HEK293T (cell line): ENCODE measurements around the gene RPL10A.

Experiments
- CTCF ChIA-PET: fragments of 350-600 bp; formaldehyde crosslinking; extraction: SDS; loops from one replicate; lab custom pipeline; 2021; ENCODE audit warnings: antibody characterized with exemption, inconsistent platforms; lab: Yijun Ruan, JAX
- POLR2A ChIA-PET: fragments of 350-600 bp; formaldehyde crosslinking; extraction: SDS; loops from one replicate; lab custom pipeline; 2020; ENCODE audit warnings: antibody characterized with exemption, inconsistent platforms; lab: Yijun Ruan, JAX
- DNase-seq: peaks from one replicate; pipeline ENCODE4 v3.0.0; 2012; ENCODE audit warnings: mixed read lengths; ENCODE audit errors: extremely low spot score
- ARNT ChIP-seq: fragments of 450-650 bp; IDR thresholded peaks from 2 replicates; pipeline ENCODE4 v1.6.1; 2017; ENCODE audit warnings: mild to moderate bottlenecking
- BHLHE40 ChIP-seq: fragments of 450-650 bp; IDR thresholded peaks from 2 replicates; pipeline ENCODE4 v1.6.1; 2016; ENCODE audit warnings: mild to moderate bottlenecking, moderate library complexity, borderline replicate concordance
- CTBP1 ChIP-seq: fragments of 450-650 bp; IDR thresholded peaks from 2 replicates; pipeline ENCODE4 v1.6.1; 2016; ENCODE audit warnings: borderline replicate concordance
- ELF4 ChIP-seq: fragments of 450-650 bp; IDR thresholded peaks from 2 replicates; pipeline ENCODE4 v1.6.1; 2017; ENCODE audit warnings: antibody characterized with exemption
- FOXA1 ChIP-seq: fragments of 450-650 bp; IDR thresholded peaks from 2 replicates; pipeline ENCODE4 v1.6.1; 2016; ENCODE audit warnings: mild to moderate bottlenecking
- FOXK2 ChIP-seq: fragments of 450-650 bp; IDR thresholded peaks from 2 replicates; pipeline ENCODE4 v1.6.1; 2016; ENCODE audit warnings: mild to moderate bottlenecking
- FOXM1 ChIP-seq: fragments of 450-650 bp; IDR thresholded peaks from 2 replicates; pipeline ENCODE4 v1.6.1; 2017; ENCODE audit warnings: mild to moderate bottlenecking, borderline replicate concordance
- HDGF ChIP-seq: fragments of 450-650 bp; IDR thresholded peaks from 2 replicates; pipeline ENCODE4 v1.6.1; 2017; ENCODE audit warnings: antibody characterized with exemption, borderline replicate concordance
- L3MBTL2 ChIP-seq: fragments of 450-650 bp; conservative IDR thresholded peaks from 2 replicates; pipeline ENCODE4 v1.6.1; 2016; ENCODE audit warnings: mild to moderate bottlenecking
- LEF1 ChIP-seq: fragments of 450-650 bp; IDR thresholded peaks from 2 replicates; pipeline ENCODE4 v1.6.1; 2017; ENCODE audit warnings: mild to moderate bottlenecking, borderline replicate concordance
- NFRKB ChIP-seq: fragments of 450-650 bp; IDR thresholded peaks from 2 replicates; pipeline ENCODE4 v1.6.1; 2016; ENCODE audit warnings: mild to moderate bottlenecking, moderate library complexity
- PKNOX1 ChIP-seq: fragments of 450-650 bp; IDR thresholded peaks from 2 replicates; pipeline ENCODE4 v1.6.1; 2016
- SP1 ChIP-seq: fragments of 450-650 bp; IDR thresholded peaks from 2 replicates; pipeline ENCODE4 v1.6.1; 2017
- SUZ12 ChIP-seq: fragments of 450-650 bp; IDR thresholded peaks from 2 replicates; pipeline ENCODE4 v1.6.1; 2016; ENCODE audit warnings: mild to moderate bottlenecking
- TARDBP ChIP-seq: fragments of 450-650 bp; IDR thresholded peaks from 2 replicates; pipeline ENCODE4 v1.6.1; 2016
- ZNF384 ChIP-seq: fragments of 450-650 bp; IDR thresholded peaks from 2 replicates; pipeline ENCODE4 v1.6.1; 2016

The RPL10A gene

GRCh38 chr6:35474942-35475570 is 6.9 kb downstream of the RPL10A start:
- DNase-seq, result no peak
- CTCF ChIA-PET, result no interaction called here
- TF ChIP-seq NFRKB (no peak), SP1 (no peak), ZNF384 (no peak), ARNT (no peak), CTBP1 (no peak), HDGF (no peak), FOXM1 (no peak), TARDBP (no peak), ELF4 (no peak), L3MBTL2 (no peak), PKNOX1 (no peak), LEF1 (no peak), FOXK2 (no peak), SUZ12 (no peak), BHLHE40 (no peak), FOXA1 (no peak)
- POLR2A ChIA-PET, result interaction anchor here (0.7 kb wide), 1 partner anchor 9 kb away, joined by 3 read pairs; no protein-coding TSS in a partner anchor

DNA sequence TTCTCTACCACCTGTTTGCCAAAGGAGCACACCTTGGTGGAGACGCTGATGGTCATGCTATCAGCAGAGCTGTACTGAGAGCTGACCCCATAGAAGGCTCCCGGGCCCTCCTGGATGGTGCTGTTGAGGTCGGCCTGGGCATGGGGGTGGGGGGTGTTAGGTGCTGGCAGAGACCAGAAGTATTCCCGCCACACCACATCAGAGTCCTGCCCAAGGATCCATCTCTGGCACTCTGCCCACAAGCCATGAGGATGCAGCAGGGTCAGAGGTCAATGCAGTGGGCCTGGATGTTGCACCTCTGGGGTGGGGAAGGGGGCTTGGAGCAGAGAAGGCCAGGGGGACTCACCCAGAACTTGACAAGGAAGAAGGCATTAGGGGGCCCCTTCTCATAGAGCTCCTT is 7.4 kb downstream of the RPL10A start:
- no peak for DNase-seq
- ChIA-PET CTCF (no interaction called here), POLR2A (no interaction called here)
- TF ChIP-seq L3MBTL2, result no peak
- no peak for TF ChIP-seq FOXM1
- TF ChIP-seq ZNF384, result no peak
- TF ChIP-seq SP1, result no peak
- no peak for TF ChIP-seq TARDBP
- no peak for TF ChIP-seq ARNT
- no peak for TF ChIP-seq BHLHE40
- TF ChIP-seq CTBP1, result no peak
- TF ChIP-seq NFRKB, result no peak
- no peak for TF ChIP-seq SUZ12
- TF ChIP-seq ELF4, result no peak
- TF ChIP-seq FOXK2, result no peak
- no peak for TF ChIP-seq PKNOX1

DNA sequence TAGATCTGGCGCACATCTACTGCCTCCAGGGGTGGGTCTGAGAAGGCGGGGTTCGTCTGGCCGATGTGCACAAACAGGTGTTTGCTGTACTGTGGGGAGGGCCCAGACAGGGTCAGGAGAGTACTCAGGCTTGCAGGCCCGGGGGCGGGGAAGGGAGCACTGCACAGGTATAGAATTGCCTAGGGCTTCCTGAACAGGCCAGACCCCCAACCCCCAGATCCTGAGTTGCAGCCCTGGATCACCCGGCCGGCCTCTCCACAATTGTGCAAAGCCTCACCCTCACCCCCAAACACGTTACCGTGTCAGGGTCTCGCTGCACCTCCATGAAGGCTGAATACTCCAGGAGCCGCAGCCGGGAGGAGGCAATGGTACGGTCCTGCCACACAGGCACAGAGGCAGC is 7.8 kb downstream of the RPL10A start:
- TF ChIP-seq FOXM1, result no peak
- no peak for TF ChIP-seq TARDBP
- TF ChIP-seq FOXK2, result no peak
- TF ChIP-seq LEF1, result no peak
- TF ChIP-seq ELF4, result no peak
- no peak for TF ChIP-seq SP1
- TF ChIP-seq PKNOX1, result no peak
- TF ChIP-seq CTBP1, result no peak
- TF ChIP-seq BHLHE40, result no peak
- ChIA-PET POLR2A (no interaction called here), CTCF (no interaction called here)
- no peak for DNase-seq

DNA sequence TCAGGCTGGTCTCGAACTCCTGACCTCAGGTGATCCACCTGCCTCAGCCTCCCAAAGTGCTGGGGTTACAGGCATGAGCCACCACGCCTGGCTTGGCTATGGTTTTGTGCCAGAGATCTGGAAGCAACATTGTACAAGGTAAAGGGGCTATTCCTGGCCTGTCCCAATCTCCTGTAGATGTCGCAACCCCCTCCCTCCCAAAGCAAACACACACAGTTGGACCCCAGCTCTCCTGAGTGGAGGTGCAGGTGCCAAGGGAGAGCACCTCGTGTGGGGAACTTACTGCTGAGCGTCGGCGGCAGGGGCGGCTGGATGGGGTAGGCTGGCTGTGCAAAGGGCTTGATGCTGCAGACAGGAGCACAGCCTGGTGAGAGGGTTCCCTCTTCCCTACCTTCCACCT is 8.8 kb downstream of the RPL10A start:
- DNase-seq, result no peak
- ChIA-PET CTCF (no interaction called here), POLR2A (interaction anchor here (2.1 kb wide), 1 partner anchor 15 kb away, joined by 4 read pairs; no protein-coding TSS in a partner anchor)

GRCh38 chr6:35477551-35478179 is 9.5 kb downstream of the RPL10A start:
- no peak for DNase-seq
- TF ChIP-seq HDGF, result no peak
- TF ChIP-seq SUZ12, result no peak
- no peak for TF ChIP-seq FOXK2
- TF ChIP-seq PKNOX1, result no peak
- TF ChIP-seq BHLHE40, result no peak
- no peak for TF ChIP-seq ZNF384
- no peak for TF ChIP-seq ELF4
- TF ChIP-seq CTBP1, result no peak
- ChIA-PET POLR2A (interaction anchor here (0.8 to 2.1 kb wide), 2 partner anchors 9 to 14 kb away, joined by 3 to 4 read pairs; partner anchors contain the start of gene RPL10A), CTCF (no interaction called here)

More for the DNA sequence above, 8.8 kb downstream of the RPL10A start:
- TF ChIP-seq FOXA1 (no peak), CTBP1 (no peak), ZNF384 (no peak), SUZ12 (no peak), BHLHE40 (no peak), NFRKB (no peak), FOXM1 (no peak), ELF4 (no peak), ARNT (no peak), PKNOX1 (no peak), SP1 (no peak)
